ENCODE results near the gene UBFD1.
"Not testable (repeated sequence)": the region's sequence is repeated elsewhere in the genome, so short reads cannot be mapped to it uniquely, and the experiment has no call there.

The UBFD1 gene

DNA sequence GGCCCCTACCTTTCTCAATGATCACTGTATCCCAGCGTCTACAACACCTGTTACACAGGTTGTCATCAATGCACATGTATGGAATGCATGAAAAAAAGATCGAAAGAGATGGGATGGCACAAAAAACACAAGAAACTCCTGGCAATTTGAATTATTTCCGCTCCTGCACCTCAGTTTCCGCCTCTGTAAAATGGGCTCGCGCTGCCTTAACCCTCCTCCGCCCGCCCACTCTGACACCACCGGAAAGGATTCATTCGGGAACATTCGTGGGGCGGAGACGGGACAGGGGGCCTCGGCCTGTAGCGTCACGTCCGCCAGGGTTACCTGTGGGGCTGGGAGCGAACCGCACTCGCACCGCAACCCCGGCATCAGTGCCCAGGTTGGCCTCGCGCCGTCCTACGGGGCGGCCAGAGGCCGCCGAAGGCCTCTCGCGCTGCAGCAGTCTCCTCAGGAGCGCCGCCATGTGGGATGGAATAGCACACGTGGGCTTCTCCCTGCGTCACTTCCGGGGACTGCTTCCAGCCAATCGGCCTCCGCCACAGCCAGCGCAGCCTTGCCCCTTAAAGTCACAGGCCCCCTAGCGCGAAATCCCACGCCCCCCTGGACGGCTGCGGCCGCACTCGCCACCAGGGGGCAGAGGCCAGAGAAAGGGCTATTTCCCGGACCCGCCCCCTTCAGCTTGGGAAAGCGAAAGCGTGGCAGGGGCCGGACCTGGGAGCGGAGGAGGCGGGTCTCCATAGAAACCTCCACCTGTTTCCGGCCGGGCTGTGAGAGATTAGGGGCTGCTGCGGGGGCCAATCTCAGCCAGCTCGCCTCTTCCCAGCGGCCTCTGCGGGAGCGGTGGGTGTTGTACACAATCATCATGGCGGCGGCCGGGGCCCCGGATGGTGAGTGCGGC is at the start of gene UBFD1, which contains the start of gene EARS2:
Gene UBFD1, plus strand, starts transcription at position 847 of the 898 bp plus-strand sequence. Its CDS starts 16 bp downstream, at position 863.
Gene EARS2, minus strand, starts transcription at position 470 of the 898 bp plus-strand sequence. Its CDS starts 7 bp downstream, at position 463.
- DNase-seq (ENCODE audit: low read depth), result peak; percentile 99
- peak within 1 kb of the TSS; percentile 92 for H3K4me3 ChIP-seq (ENCODE audit: low read depth, low read length)
- TF ChIP-seq CTCF (conservative IDR thresholded peaks at IDR 0.05; ENCODE audit: low read depth, low read length), result peak; percentile 73

DNA sequence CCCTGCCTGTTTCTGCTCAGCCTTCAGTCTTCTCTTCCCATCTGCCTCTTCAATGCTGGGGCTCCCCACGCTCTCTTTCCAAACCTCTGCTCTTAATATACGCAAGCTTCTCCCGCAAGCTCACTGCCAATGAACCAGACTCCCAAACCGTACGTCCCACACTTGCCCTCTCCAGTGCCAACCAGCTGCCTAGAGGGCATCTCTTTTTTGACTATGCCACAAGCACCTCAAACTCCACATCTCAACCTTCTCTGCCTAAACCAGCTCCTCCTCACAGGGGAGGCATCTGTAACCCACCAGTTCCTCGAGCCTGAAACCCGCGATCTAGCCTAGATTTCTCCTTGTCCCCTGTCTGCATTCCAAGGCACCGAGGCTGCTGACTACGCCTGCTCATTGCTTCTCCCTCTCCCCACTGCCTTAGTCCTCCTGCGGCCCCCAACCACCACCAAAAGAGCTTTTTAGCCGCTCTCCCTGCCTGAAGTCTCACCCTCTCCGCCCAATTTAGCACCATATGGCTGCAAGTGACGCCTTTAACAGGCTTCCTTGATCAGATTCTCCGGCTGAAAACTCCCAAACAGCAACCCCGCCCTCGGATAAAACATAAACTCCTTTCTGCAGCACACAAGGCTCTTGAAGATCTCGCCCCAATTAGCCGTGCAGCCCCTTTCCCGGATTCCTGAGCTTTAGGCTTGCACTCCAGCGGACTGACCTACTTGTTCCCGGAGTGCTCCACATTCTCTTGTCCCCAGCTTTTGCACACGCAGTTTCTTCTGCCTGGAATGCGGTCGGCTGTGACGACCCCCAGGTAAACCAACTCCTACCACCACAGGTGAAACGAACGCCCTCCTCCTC is 48.7 kb upstream of the UBFD1 start:
- peak; percentile 33 for DNase-seq (ENCODE audit: low read depth)
- peak overlapping the region; percentile 65 for H3K4me3 ChIP-seq (ENCODE audit: low read depth, low read length)
- TF ChIP-seq CTCF (conservative IDR thresholded peaks at IDR 0.05; ENCODE audit: low read depth, low read length), result no peak

GRCh38 chr16:23509441-23509754 is 48.1 kb upstream of the UBFD1 start:
- TF ChIP-seq CTCF (conservative IDR thresholded peaks at IDR 0.05; ENCODE audit: low read depth, low read length), result no peak

DNA sequence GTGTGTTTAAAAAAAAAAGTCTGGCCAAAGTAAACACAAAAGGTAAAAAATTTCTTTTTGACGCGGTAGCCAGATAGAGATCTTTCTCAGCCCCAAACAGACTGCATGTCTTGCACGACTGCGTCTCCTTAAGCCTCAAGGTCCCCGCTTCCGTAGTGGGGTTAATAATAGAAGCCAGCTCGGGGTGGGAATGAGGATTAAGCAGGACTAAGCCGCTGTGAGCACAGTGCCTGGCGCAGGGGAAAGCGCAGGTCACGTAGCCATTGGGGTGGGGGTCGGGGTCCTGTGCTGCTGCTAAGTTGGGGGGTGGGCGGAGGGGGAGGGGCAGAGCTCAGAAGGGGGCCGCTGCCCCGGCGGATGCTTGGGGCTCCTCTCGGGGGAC is 47.8 kb upstream of the UBFD1 start:
- H3K4me3 ChIP-seq (ENCODE audit: low read depth, low read length), result peak overlapping the region; percentile 65
- TF ChIP-seq CTCF (conservative IDR thresholded peaks at IDR 0.05; ENCODE audit: low read depth, low read length), result no peak
- peak; percentile 42 for DNase-seq (ENCODE audit: low read depth)

More at GRCh38 chr16:23509441-23509754, 48.1 kb upstream of the UBFD1 start:
- DNase-seq (ENCODE audit: low read depth), result no peak
- H3K4me3 ChIP-seq (ENCODE audit: low read depth, low read length), result peak overlapping the region; percentile 65

DNA sequence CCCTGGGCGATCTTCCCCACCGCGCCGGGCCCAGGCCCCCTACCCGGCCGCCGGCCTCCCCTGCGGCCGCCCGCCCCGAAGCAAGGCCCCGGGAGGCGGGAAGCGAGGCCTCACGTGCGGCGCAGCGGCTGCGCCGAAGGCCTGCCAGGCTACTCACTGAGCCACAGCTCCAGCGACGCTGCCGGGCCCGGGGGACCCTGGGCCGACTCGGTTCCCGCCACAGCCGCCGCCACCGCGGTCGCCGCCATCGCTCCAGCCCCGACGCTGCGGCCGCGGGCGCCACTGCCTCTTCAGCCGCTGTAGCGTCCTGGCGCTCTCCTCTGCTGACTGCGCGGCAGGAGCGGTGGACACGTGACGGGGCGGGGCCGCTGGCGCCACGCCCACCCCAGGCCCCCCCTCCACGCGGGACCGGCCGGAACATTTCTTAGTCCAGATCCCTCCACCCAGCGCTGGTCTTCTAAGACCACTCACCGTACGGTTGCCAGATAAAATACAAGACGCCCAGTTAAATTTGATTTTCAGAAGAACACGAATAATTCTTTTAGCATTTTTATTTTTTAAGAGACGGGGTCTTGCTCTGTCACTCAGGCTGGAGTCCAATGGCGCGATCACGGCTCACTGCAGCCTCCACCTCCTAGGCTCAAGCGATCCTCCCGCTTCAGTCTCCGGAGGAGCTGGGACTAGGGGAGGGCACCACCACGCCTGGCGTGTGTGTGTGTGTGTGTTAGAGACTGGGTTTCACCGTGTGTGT is 47.2 kb upstream of the UBFD1 start, which contains the start of gene GGA2:
Gene GGA2, minus strand, starts transcription at position 331 of the 751 bp plus-strand sequence. Its CDS starts 83 bp downstream, at position 248.
- peak; percentile 77 for DNase-seq (ENCODE audit: low read depth)
- no peak for TF ChIP-seq CTCF (conservative IDR thresholded peaks at IDR 0.05; ENCODE audit: low read depth, low read length)
- H3K4me3 ChIP-seq (ENCODE audit: low read depth, low read length), result peak within 1 kb of the TSS; percentile 65

DNA sequence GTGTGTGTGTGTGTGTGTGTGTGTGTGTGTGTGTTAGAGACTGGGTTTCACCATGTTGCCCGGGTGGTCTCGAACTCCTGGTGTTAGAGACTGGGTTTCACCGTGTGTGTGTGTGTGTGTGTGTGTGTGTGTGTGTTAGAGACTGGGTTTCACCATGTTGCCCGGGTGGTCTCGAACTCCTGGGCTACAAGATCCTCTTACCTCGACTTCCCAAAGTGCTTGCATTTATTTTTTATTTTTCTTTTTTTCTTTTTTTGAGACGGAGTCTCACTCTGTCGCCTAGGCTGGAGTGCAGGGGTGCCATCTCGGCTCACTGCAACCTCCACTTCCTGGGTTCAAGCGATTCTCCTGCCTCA is 46.6 kb upstream of the UBFD1 start:
- peak overlapping the region; percentile 65 for H3K4me3 ChIP-seq (ENCODE audit: low read depth, low read length)

More for the DNA sequence above, 46.6 kb upstream of the UBFD1 start:
- DNase-seq (ENCODE audit: low read depth), result not testable (repeated sequence)
